Measurements from ENCODE around the gene SMOC2.
A peak's percentile ranks its signal among the peaks of the same experiment; 100 is the strongest.

SMOC2 gene

GRCh38 chr6:168712993-168713392 lies 272.0 kb downstream of the SMOC2 start:
- FAIRE-seq (no peak), DNase-seq (ENCODE audit: insufficient read length, low spot score) (no peak)
- TF ChIP-seq POLR2A (IDR thresholded peaks at IDR 0.05; ENCODE audit: low read depth, low read length) = no peak

DNA sequence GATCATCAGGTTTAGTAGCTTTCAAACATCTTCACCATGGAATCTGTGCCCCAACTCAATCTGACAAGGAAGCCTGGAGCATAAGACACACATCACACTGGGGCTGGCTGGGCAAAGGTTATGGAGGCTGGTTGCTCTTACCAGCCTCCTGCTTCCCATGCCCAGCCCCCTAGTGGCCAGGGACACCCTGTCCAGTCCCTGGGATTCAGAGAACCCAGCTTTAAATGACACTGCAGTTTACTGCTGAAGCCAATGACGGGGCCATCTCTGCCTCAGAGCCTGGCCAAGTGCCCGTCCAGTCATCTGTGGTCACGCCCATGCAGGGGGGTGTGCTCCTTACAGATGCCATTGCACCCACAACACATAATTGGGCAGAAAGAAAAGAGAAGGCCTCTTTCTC lies 272.9 kb downstream of the SMOC2 start:
- FAIRE-seq = no peak

GRCh38 chr6:168714547-168715260 lies 273.7 kb downstream of the SMOC2 start:
- TF ChIP-seq POLR2A (IDR thresholded peaks at IDR 0.05; ENCODE audit: low read depth, low read length) = no peak
- no peak for FAIRE-seq
- DNase-seq (ENCODE audit: insufficient read length, low spot score) = no peak

More for the DNA sequence above, 272.9 kb downstream of the SMOC2 start:
- TF ChIP-seq POLR2A (IDR thresholded peaks at IDR 0.05; ENCODE audit: low read depth, low read length) = no peak
- peak; percentile 15 for DNase-seq (ENCODE audit: insufficient read length, low spot score)

DNA sequence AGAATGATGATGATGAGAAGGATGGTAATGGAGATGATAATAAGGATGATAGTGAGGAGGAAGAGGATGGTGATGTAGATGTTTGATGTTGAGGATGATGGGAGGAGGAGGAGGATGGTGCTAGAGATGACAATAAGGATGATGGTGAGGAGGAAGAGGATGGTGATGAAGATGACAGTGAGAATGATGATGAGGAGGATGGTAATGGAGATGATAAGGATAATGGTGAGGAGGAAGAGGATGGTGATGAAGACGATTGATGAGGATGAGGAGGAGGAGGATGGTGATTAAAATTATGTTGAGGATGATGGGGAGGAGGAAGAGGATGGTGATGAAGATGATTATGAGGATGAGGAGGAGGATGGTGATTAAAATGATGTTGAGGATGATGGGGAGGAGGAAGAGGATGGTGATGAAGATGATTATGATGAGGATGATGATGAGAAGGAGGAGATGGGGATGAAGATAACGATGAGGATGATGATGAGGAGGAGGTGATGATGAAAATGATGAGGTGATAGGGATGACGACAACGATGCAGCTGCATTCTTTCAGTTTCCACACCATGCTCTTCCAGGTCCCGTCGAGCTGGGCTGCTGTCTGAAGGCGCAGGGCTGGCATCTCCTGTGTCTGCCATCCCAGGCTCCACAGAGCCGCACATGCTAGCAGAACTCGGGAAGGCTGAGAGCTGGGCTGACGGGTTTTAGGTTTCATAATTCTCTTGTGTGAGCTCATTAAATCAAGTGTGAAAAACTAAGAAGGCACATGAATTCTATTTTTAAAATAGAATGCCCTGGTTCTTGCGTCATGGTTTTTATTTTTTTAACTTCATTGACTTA lies 274.9 kb downstream of the SMOC2 start:
- no peak for TF ChIP-seq POLR2A (IDR thresholded peaks at IDR 0.05; ENCODE audit: low read depth, low read length)
- DNase-seq (ENCODE audit: insufficient read length, low spot score) = no peak
- FAIRE-seq = no peak

- no peak for TF ChIP-seq POLR2A (IDR thresholded peaks at IDR 0.05; ENCODE audit: low read depth, low read length)
- FAIRE-seq (no peak), DNase-seq (ENCODE audit: insufficient read length, low spot score) (no peak)
Observed at GRCh38 chr6:168716581-168716980, 275.6 kb downstream of the SMOC2 start.

DNA sequence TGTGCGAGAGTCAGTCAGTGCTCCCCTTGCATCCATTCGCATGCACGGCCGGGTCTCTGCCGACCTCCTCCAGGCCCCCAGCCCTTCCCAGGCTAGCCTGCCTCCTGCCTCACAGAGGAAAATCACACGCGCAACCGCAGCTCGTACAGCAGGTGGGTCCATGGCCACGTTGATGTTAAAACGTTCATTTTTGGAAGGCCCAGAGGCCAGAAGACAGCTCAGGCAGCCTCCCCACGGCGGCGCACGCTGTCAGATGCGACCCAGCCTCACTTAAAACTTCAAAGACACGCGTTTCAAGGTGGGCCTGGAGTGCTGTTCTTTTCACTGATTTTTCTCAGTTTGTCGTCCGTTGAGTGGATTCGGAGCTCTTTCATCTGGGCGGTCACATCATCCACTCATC lies 276.5 kb downstream of the SMOC2 start:
- DNase-seq (ENCODE audit: insufficient read length, low spot score) (no peak), FAIRE-seq (no peak)
- no peak for TF ChIP-seq POLR2A (IDR thresholded peaks at IDR 0.05; ENCODE audit: low read depth, low read length)

Measured in H54 (cell line).